GM20000 (cell line): ENCODE data around the gene ZSWIM4.
A peak's percentile ranks its signal among the peaks of the same experiment; 100 is the strongest.

Experiments used
- DNase-seq: peaks from one replicate; pipeline ENCODE4 v3.0.0; 2012; ENCODE audit warnings: low spot score
- TF ChIP-seq, protein P1 (sequence below): IDR thresholded peaks from 2 replicates; pipeline ENCODE4 v1.5.1; 2012; ENCODE audit warnings: mild to moderate bottlenecking, control low read depth; ENCODE audit errors: extremely low read depth, missing control alignments

Gene ZSWIM4

DNA sequence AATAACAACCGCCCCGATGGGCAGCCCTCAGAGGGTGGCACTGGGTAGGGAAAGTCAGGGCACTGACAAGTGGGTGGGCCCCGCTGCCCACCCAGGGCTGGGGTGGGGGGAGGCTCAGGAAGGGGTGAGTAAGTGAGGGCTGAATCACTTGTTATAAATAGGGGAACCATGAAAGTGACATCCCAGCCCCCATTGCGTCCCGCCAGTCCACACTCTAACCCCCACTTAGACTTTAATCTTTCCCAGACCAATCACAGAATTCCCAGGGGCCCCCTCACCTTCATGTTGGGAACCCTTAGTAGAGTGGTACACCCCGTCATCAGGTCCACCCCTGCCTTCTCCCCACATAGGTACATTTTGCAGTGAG lies 44.7 kb downstream of the ZSWIM4 start:
- TF ChIP-seq, protein P1, sequence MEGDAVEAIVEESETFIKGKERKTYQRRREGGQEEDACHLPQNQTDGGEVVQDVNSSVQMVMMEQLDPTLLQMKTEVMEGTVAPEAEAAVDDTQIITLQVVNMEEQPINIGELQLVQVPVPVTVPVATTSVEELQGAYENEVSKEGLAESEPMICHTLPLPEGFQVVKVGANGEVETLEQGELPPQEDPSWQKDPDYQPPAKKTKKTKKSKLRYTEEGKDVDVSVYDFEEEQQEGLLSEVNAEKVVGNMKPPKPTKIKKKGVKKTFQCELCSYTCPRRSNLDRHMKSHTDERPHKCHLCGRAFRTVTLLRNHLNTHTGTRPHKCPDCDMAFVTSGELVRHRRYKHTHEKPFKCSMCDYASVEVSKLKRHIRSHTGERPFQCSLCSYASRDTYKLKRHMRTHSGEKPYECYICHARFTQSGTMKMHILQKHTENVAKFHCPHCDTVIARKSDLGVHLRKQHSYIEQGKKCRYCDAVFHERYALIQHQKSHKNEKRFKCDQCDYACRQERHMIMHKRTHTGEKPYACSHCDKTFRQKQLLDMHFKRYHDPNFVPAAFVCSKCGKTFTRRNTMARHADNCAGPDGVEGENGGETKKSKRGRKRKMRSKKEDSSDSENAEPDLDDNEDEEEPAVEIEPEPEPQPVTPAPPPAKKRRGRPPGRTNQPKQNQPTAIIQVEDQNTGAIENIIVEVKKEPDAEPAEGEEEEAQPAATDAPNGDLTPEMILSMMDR, result no peak
- DNase-seq, result no peak

DNA sequence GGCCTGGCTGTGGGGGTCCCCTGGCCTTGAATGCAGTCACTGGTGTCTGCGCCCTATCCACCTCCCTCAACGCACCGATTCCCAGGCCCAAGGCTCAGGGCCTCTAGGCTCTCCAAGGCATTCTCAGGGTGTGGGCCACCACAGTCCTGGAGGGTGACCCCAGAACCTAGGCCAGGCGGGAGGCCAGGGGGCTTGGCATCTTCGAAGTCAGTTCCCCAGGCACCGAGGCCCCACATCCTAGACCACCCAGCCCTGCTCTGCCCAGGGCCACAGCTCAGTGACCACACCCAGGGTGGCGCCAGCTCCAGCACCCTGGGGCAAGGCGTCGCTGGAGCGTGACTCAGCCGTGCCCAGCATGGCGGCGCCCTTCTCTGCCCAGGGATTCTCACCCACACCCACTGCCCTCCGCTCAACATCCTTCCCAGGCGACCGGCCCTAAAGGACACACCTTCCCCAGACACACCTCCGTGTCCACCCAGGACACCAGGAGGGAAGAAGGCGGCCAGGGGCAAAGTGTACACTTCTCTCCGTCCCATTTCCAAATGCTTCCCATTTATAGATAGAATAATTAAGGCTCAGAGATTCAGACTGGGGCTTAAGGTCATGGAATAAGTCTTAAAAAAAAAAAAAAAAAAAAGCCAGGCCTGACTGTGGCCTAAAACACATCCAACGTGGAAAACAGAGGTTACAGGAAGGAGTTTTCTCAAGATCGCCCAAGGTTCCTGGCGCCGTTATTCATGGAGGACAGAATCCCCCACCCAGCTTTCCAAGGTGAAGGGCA lies 45.3 kb downstream of the ZSWIM4 start:
- DNase-seq, result no peak
- TF ChIP-seq, protein P1, result no peak

DNA sequence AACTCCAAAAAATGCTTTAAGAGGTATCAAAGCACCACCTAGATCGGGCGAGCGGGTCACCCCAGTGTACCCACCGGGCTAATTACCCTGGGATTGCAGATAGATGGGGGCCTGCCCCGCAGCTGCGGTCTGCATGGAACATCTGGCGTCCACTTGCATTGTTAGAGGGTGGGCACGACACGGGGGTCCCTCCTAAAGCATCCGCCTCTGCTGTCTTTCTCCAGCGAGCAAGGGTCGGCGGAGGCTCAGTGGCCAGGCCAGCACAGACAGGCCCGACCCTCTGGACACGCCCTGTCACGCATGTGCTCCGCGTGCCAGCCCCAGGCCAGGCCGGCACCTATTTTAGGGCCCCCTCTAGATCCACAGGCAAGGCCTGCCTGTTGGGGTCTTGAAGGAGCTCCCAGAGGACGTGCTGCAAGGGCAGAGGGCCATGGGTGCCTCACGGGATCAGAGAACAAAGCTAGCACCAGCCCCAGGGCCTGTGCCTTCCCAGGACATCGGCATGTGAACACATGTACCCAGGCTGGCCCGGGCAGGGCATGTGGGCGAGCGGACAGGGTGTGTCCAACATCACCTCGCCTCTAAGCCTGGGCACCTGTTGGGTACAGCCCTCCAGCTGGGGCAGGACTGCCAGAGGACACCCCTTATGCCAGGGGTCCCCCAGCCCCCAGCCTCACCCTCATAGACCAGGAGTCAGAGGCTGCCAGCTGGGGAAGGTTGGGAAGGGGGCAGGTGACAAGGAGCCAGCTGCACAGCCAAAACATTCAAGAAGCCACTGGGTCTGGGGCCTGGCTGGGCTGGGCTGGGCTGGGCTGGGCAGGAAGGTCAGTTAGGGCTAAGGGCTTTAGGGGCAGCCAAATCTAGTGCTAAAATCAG lies 46.1 kb downstream of the ZSWIM4 start:
- DNase-seq, result no peak
- TF ChIP-seq, protein P1, result no peak

DNA sequence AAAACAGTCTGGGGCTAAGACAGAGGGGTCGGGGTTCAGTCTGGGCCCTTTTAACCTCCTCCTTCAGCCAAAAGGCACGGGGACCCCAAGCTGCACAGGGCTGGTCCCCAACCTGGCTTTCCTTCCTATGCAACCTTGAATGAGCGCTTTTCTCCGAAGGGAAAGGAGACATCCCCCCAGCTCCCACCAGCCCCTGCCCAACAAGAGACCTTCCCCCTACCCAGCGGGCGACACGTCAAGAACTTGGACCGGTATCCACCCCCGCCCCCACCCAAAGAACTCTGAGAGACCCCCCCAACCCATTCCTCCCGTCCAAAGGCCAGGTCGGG lies 46.7 kb downstream of the ZSWIM4 start:
- no peak for DNase-seq

DNA sequence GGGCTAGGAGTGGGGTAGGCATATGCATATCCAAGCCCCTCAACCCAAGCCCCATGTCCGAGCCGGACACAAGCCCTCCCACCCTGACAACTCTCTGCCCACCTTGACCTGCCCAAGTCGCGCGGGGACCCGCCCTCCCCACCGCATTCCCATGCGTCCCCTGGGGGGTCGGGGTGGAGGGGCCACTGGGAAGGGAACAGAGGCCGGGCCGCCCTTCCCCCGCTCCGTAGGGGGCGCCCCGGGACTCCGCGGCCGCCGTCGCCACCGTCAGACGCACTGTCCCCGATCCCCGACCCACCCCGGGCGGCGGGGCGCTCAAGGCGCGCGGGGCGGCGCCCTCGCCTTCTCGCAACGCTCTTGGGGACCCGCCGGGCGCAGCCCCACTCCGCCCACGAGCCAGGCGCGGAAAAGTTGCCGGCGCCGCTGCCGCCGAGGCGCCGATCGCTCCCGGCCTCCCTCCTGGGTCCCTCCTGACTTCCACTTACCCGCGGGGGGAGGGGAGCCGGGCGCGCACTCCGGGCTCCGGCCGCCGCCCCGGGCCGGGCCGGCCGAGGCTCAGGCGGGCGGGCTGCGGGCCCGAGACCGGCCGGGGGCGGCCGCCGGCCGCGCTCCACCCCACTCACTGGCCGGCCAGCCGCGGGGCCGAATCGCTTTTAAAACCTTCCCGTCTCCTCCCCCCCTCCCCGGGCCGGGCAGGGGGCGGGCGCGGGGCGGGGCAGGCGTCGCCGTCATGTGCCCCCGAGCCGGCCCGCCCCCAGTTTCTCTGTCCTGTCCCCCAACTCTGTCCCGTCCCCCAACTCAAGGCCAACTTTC lies 47.3 kb downstream of the ZSWIM4 start:
- DNase-seq, result peak; percentile 92
- TF ChIP-seq, protein P1, result peak; percentile 3

More for the DNA sequence above, 46.7 kb downstream of the ZSWIM4 start:
- TF ChIP-seq, protein P1, result no peak

DNA sequence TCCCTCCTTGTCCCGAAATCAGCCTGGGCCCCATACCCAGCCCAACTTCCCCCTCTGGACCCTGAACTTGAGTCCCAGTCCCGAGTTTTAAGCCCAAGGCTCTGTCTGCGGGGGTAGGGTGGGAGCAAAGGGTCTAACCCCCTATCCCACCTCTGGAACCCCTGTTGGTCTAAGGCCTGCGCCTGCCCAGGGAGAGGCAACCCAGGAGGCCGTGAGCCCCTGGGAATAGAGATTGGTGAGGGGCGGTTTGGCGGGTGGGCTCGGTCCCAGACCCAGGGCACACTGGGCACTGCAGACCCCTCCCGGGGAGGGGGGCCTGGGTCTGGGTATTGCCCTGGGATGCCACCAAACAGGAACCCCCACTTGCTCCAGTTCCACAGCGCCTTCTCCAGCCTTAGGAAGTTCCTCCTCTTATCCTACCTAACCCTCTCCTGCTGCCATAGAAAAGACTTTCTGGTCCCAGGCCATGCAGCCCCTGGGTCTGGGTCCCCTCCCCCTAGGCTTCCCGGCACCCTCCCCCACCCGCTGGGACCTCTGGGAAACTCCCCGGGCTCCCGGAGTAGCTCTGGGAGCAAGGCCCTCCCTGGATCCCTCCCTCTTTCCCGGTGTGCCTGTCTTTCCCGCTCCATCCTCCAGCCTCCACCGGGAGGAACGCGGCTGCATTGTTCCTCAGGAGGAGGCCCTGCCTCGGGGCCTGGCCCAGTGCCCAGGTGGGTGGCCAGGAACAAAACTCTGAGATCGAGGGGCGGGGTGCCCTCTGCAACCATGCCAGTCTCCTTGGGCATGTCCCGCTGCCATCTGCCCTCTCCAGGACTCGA lies 48.1 kb downstream of the ZSWIM4 start:
- TF ChIP-seq, protein P1, result no peak
- no peak for DNase-seq
